SK-N-SH treated with all-trans-retinoic acid at 6 μM for 48 hours (cell line): Measurements from ENCODE around the gene IQCK.

ENCODE experiments used
- ATAC-seq: fragments of 200-7000 bp; cut with Tn5 transposase; 3 replicates; pipeline ENCODE4 v1.9.1; 2020; ENCODE audit warnings: mild to moderate bottlenecking, moderate library complexity
- ARNTL ChIP-seq: fragments of 450-650 bp; formaldehyde crosslinking; IDR thresholded peaks from 2 replicates; pipeline ENCODE4 v1.5.0; 2020; ENCODE audit warnings: low read depth, mild to moderate bottlenecking, moderate library complexity, borderline replicate concordance
- BACH2 ChIP-seq: fragments of 250-450 bp; sonication (Bioruptor Pico); IDR thresholded peaks from 2 replicates; pipeline ENCODE4 v1.9.0; 2021; ENCODE audit warnings: mild to moderate bottlenecking, borderline replicate concordance
- CSDC2 ChIP-seq: fragments of 250-450 bp; sonication (Bioruptor Pico); IDR thresholded peaks from 2 replicates; pipeline ENCODE4 v1.5.0; 2020; ENCODE audit warnings: mild to moderate bottlenecking, moderate library complexity
- ESRRG ChIP-seq: fragments of 250-450 bp; sonication (Bioruptor Pico); IDR thresholded peaks from 2 replicates; pipeline ENCODE4 v1.6.1; 2021; ENCODE audit warnings: mild to moderate bottlenecking
- GLIS3 ChIP-seq: fragments of 250-450 bp; sonication (Bioruptor Pico); IDR thresholded peaks from 2 replicates; pipeline ENCODE4 v1.5.0; 2020; ENCODE audit warnings: mild to moderate bottlenecking, moderate library complexity
- OSR1 ChIP-seq: fragments of 250-450 bp; sonication (Bioruptor Pico); IDR thresholded peaks from 2 replicates; pipeline ENCODE4 v1.8.0; 2022; ENCODE audit warnings: moderate library complexity, mild to moderate bottlenecking, inconsistent platforms
- RARB ChIP-seq: fragments of 250-450 bp; sonication (Bioruptor Pico); IDR thresholded peaks from 2 replicates; pipeline ENCODE4 v1.8.0; 2021; ENCODE audit warnings: mild to moderate bottlenecking, moderate library complexity
- SNAI2 ChIP-seq: fragments of 250-450 bp; sonication (Bioruptor Pico); IDR thresholded peaks from 2 replicates; pipeline ENCODE4 v1.5.0; 2020; ENCODE audit warnings: mild to moderate bottlenecking, moderate library complexity
- TCF4 ChIP-seq: fragments of 250-450 bp; sonication (Bioruptor Pico); IDR thresholded peaks from 2 replicates; pipeline ENCODE4 v1.8.0; 2021; ENCODE audit warnings: mild to moderate bottlenecking, moderate library complexity, borderline replicate concordance
- TOX ChIP-seq: fragments of 250-450 bp; sonication (Bioruptor Pico); IDR thresholded peaks from 2 replicates; pipeline ENCODE4 v1.8.0; 2021; ENCODE audit warnings: mild to moderate bottlenecking, moderate library complexity, borderline replicate concordance
- ZFP3 ChIP-seq: fragments of 250-450 bp; sonication (Bioruptor Pico); IDR thresholded peaks from 2 replicates; pipeline ENCODE4 v1.5.0; 2020; ENCODE audit warnings: mild to moderate bottlenecking, moderate library complexity
- ZFP30 ChIP-seq: fragments of 450-650 bp; formaldehyde crosslinking; IDR thresholded peaks from 2 replicates; pipeline ENCODE4 v1.5.0; 2022; ENCODE audit warnings: mild to moderate bottlenecking, moderate library complexity
- ZNF565 ChIP-seq: fragments of 450-650 bp; formaldehyde crosslinking; conservative IDR thresholded peaks from 2 replicates; pipeline ENCODE4 v1.5.0; 2020; ENCODE audit warnings: low read depth, mild to moderate bottlenecking, moderate library complexity
- ZNF8 ChIP-seq: fragments of 450-650 bp; formaldehyde crosslinking; IDR thresholded peaks from 2 replicates; pipeline ENCODE4 v1.5.0; 2020; ENCODE audit warnings: mild to moderate bottlenecking, moderate library complexity
- TF ChIP-seq, protein P1 (sequence below): fragments of 250-450 bp; sonication (Bioruptor Pico); IDR thresholded peaks from 2 replicates; pipeline ENCODE4 v1.5.0; 2020; ENCODE audit warnings: mild to moderate bottlenecking, moderate library complexity
- TF ChIP-seq, protein P2 (sequence below): fragments of 250-450 bp; sonication (Bioruptor Pico); IDR thresholded peaks from 2 replicates; pipeline ENCODE4 v1.8.0; 2020; ENCODE audit warnings: mild to moderate bottlenecking, moderate library complexity, borderline replicate concordance
- TF ChIP-seq, protein P3 (sequence below): fragments of 250-450 bp; sonication (Bioruptor Pico); IDR thresholded peaks from 2 replicates; pipeline ENCODE4 v1.5.1; 2021; ENCODE audit warnings: mild to moderate bottlenecking, moderate library complexity
- TF ChIP-seq, protein P4 (sequence below): fragments of 250-450 bp; sonication (Bioruptor Pico); IDR thresholded peaks from 2 replicates; pipeline ENCODE4 v1.5.1; 2020; ENCODE audit warnings: low read depth, mild to moderate bottlenecking, moderate library complexity
- TF ChIP-seq, protein P5 (sequence below): fragments of 250-450 bp; sonication (Bioruptor Pico); IDR thresholded peaks from 2 replicates; pipeline ENCODE4 v1.8.0; 2021; ENCODE audit warnings: low read depth, mild to moderate bottlenecking, moderate library complexity, borderline replicate concordance

The IQCK gene

DNA sequence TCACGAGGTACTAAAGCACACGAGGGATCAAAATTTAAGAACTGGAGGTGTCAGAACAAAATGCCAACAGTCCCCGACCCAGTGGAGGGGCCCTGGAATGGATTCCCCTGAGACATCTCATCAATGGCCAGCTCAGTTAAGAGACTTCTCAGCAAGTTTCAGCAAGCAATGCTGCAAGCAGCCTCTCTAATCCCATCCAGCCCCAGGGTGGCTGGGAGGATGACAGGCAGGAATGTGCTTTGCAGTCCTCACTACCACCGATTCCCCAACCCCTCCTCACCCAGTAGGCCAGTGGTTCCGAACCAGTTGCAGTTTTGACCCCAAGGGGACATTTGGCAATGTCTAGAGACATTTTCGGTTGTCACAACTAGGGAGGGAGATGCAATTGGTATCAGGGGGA lies 157.8 kb downstream of the IQCK start:
- no peak for ATAC-seq
- TF ChIP-seq BACH2 (CRISPR knock-in tag) (no peak), CSDC2 (CRISPR knock-in tag) (no peak), ZNF565 (no peak), SNAI2 (no peak), ESRRG (CRISPR knock-in tag) (no peak), ZNF8 (CRISPR knock-in tag) (no peak), ZFP30 (no peak), ARNTL (CRISPR knock-in tag) (no peak), GLIS3 (CRISPR knock-in tag) (no peak), ZFP3 (CRISPR knock-in tag) (no peak), RARB (CRISPR knock-in tag) (no peak), TOX (no peak), TCF4 (no peak), OSR1 (CRISPR knock-in tag) (no peak)
- TF ChIP-seq, protein P1, sequence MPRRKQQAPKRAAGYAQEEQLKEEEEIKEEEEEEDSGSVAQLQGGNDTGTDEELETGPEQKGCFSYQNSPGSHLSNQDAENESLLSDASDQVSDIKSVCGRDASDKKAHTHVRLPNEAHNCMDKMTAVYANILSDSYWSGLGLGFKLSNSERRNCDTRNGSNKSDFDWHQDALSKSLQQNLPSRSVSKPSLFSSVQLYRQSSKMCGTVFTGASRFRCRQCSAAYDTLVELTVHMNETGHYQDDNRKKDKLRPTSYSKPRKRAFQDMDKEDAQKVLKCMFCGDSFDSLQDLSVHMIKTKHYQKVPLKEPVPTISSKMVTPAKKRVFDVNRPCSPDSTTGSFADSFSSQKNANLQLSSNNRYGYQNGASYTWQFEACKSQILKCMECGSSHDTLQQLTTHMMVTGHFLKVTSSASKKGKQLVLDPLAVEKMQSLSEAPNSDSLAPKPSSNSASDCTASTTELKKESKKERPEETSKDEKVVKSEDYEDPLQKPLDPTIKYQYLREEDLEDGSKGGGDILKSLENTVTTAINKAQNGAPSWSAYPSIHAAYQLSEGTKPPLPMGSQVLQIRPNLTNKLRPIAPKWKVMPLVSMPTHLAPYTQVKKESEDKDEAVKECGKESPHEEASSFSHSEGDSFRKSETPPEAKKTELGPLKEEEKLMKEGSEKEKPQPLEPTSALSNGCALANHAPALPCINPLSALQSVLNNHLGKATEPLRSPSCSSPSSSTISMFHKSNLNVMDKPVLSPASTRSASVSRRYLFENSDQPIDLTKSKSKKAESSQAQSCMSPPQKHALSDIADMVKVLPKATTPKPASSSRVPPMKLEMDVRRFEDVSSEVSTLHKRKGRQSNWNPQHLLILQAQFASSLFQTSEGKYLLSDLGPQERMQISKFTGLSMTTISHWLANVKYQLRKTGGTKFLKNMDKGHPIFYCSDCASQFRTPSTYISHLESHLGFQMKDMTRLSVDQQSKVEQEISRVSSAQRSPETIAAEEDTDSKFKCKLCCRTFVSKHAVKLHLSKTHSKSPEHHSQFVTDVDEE (CRISPR knock-in tag), result no peak
- TF ChIP-seq, protein P2, sequence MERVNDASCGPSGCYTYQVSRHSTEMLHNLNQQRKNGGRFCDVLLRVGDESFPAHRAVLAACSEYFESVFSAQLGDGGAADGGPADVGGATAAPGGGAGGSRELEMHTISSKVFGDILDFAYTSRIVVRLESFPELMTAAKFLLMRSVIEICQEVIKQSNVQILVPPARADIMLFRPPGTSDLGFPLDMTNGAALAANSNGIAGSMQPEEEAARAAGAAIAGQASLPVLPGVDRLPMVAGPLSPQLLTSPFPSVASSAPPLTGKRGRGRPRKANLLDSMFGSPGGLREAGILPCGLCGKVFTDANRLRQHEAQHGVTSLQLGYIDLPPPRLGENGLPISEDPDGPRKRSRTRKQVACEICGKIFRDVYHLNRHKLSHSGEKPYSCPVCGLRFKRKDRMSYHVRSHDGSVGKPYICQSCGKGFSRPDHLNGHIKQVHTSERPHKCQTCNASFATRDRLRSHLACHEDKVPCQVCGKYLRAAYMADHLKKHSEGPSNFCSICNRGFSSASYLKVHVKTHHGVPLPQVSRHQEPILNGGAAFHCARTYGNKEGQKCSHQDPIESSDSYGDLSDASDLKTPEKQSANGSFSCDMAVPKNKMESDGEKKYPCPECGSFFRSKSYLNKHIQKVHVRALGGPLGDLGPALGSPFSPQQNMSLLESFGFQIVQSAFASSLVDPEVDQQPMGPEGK, result no peak
- TF ChIP-seq, protein P3, sequence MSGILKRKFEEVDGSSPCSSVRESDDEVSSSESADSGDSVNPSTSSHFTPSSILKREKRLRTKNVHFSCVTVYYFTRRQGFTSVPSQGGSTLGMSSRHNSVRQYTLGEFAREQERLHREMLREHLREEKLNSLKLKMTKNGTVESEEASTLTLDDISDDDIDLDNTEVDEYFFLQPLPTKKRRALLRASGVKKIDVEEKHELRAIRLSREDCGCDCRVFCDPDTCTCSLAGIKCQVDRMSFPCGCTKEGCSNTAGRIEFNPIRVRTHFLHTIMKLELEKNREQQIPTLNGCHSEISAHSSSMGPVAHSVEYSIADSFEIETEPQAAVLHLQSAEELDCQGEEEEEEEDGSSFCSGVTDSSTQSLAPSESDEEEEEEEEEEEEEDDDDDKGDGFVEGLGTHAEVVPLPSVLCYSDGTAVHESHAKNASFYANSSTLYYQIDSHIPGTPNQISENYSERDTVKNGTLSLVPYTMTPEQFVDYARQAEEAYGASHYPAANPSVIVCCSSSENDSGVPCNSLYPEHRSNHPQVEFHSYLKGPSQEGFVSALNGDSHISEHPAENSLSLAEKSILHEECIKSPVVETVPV (CRISPR knock-in tag), result no peak
- TF ChIP-seq, protein P4, sequence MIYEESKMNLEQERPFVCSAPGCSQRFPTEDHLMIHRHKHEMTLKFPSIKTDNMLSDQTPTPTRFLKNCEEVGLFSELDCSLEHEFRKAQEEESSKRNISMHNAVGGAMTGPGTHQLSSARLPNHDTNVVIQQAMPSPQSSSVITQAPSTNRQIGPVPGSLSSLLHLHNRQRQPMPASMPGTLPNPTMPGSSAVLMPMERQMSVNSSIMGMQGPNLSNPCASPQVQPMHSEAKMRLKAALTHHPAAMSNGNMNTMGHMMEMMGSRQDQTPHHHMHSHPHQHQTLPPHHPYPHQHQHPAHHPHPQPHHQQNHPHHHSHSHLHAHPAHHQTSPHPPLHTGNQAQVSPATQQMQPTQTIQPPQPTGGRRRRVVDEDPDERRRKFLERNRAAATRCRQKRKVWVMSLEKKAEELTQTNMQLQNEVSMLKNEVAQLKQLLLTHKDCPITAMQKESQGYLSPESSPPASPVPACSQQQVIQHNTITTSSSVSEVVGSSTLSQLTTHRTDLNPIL (CRISPR knock-in tag), result no peak

DNA sequence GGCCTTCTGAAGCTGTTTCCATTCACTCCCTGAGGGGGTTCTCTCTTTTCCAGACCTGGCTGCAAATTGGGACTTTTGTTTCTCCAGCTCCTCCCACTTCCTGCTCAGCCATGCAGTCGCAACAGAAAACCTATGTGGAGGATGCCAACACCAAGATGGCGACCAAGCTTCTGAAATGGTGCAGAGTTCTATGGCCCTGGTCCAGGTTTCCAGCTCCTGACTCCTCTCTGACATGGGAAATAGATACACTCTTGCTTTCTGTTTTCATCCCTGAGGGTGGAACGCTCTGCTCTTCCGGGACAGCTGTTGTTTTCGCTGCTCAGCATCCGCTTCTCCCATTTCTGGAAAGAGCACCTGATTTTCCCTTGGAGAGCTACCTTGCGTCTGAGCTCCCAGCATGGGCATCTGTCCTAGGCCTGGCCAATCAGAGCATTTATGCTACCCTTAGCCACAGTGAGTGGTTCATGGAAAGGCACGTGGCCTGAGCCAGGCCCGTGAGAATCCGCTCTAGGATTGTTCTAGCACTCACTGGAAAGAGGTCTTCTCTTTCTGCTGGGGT lies 158.5 kb downstream of the IQCK start:
- no peak for TF ChIP-seq GLIS3 (CRISPR knock-in tag)
- ATAC-seq, result no peak

DNA sequence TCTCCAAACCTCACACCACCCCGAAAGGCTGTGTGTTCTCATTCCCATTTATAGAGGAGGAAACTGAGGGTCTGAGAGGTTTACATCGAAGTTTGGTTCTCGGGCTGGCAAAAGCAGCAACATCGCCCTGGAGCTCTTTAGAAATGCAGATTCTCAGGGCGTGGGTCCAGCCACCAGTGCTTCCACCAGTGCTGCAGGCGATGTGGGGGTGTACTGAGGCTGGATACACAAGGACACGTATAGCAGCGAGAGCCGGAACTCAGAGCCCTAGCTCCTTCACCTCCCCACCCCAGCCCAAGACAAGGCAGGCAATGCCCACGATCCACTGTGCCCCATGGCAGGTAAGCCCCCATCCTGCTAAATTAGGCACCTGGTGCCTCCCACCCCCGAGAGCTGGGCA lies 160.7 kb downstream of the IQCK start:
- ATAC-seq, result no peak
- TF ChIP-seq, protein P5, sequence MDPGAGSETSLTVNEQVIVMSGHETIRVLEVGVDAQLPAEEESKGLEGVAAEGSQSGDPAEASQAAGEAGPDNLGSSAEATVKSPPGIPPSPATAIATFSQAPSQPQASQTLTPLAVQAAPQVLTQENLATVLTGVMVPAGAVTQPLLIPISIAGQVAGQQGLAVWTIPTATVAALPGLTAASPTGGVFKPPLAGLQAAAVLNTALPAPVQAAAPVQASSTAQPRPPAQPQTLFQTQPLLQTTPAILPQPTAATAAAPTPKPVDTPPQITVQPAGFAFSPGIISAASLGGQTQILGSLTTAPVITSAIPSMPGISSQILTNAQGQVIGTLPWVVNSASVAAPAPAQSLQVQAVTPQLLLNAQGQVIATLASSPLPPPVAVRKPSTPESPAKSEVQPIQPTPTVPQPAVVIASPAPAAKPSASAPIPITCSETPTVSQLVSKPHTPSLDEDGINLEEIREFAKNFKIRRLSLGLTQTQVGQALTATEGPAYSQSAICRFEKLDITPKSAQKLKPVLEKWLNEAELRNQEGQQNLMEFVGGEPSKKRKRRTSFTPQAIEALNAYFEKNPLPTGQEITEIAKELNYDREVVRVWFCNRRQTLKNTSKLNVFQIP (CRISPR knock-in tag), result no peak
- TF ChIP-seq SNAI2 (no peak), GLIS3 (CRISPR knock-in tag) (no peak), ARNTL (CRISPR knock-in tag) (no peak), OSR1 (CRISPR knock-in tag) (no peak), ZNF8 (CRISPR knock-in tag) (no peak), ZFP30 (no peak), ESRRG (CRISPR knock-in tag) (no peak), ZNF565 (no peak)
- TF ChIP-seq, protein P4 (CRISPR knock-in tag), result no peak
- TF ChIP-seq, protein P3 (CRISPR knock-in tag), result no peak
- TF ChIP-seq, protein P2, result no peak
- TF ChIP-seq, protein P1 (CRISPR knock-in tag), result no peak
